ENCODE data around the gene POLR3H. TPM values are rescaled to one million over a fixed set of nuclear protein-coding genes. Genes with fewer than 3 reads are reported as not detected.

Gene POLR3H
- total RNA-seq, 1 experiment from 2014 or later = 92.1 TPM

DNA sequence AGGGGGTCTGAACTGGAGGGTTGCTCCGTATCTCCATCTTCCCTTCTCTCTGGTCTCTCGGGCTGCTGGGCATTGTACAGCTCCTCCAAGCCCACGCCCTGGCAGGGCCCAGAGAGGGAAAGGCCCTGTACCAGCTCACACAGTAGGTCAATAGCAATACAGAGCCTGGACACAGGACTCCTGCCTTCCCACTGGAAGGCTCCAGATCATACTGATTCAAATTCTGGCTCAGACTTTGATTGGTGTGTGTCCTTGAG lies 23.2 kb upstream of the POLR3H start:
- TF ChIP-seq EZH2 (IDR thresholded peaks at IDR 0.05; ENCODE audit: borderline replicate concordance, low read depth, low read length, poor library complexity, severe bottlenecking) = no peak
- no peak for TF ChIP-seq CTCF (conservative IDR thresholded peaks at IDR 0.05; ENCODE audit: low read depth, low read length)
- Histone ChIP-seq H3K9me3 (ENCODE audit: low read depth, low read length, poor library complexity, severe bottlenecking) (no peaks in the 10 kb centered on the region), H3K4me1 (ENCODE audit: insufficient read depth, low read length, poor library complexity, severe bottlenecking) (peaks cover 3% of the 10 kb centered on the region), H3K36me3 (ENCODE audit: insufficient read depth, low read length, poor library complexity, severe bottlenecking) (no peaks in the 10 kb centered on the region), H3K27ac (ENCODE audit: low read depth, low read length, poor library complexity, severe bottlenecking) (no peak overlapping the region), H3K4me3 (ENCODE audit: low read depth, low read length, poor library complexity, severe bottlenecking) (no peak overlapping the region), H3K27me3 (replicated peaks; ENCODE audit: insufficient read depth, low read depth, low read length, poor library complexity) (no peaks in the 10 kb centered on the region)
- ChIA-PET CTCF (no interaction called here), POLR2A (ENCODE audit: low non-redundant PET) (no interaction called here)
- no TSS peak for BruUV-seq (replicated peaks)
- no peak for DNase-seq (ENCODE audit: low spot score)
- intact Hi-C loops (cut with micrococcal nuclease; ENCODE audit: unreplicated experiment) = no loop called here

GRCh38 chr22:41565403-41566054 lies 21.3 kb upstream of the POLR3H start:
- BruUV-seq (replicated peaks) = no TSS peak
- H3K4me3 ChIP-seq (ENCODE audit: low read depth, low read length, poor library complexity, severe bottlenecking) = no peak overlapping the region
- no peaks in the 10 kb centered on the region for H3K9me3 ChIP-seq (ENCODE audit: low read depth, low read length, poor library complexity, severe bottlenecking)
- DNase-seq (ENCODE audit: low spot score) = peak; percentile 84
- no peaks in the 10 kb centered on the region for H3K27me3 ChIP-seq (replicated peaks; ENCODE audit: insufficient read depth, low read depth, low read length, poor library complexity)
- no peak overlapping the region for H3K27ac ChIP-seq (ENCODE audit: low read depth, low read length, poor library complexity, severe bottlenecking)
- no peaks in the 10 kb centered on the region for H3K36me3 ChIP-seq (ENCODE audit: insufficient read depth, low read length, poor library complexity, severe bottlenecking)
- CTCF ChIA-PET = interaction anchor here (0.8 kb wide), 1 partner anchor 12 kb away, joined by 3 read pairs; no protein-coding TSS in a partner anchor
- peaks cover 19% of the 10 kb centered on the region for H3K4me1 ChIP-seq (ENCODE audit: insufficient read depth, low read length, poor library complexity, severe bottlenecking)
- intact Hi-C loops (cut with micrococcal nuclease; ENCODE audit: unreplicated experiment) = no loop called here
- POLR2A ChIA-PET (ENCODE audit: low non-redundant PET) = no interaction called here
- no peak for TF ChIP-seq EZH2 (IDR thresholded peaks at IDR 0.05; ENCODE audit: borderline replicate concordance, low read depth, low read length, poor library complexity, severe bottlenecking)
- TF ChIP-seq CTCF (conservative IDR thresholded peaks at IDR 0.05; ENCODE audit: low read depth, low read length) = no peak

DNA sequence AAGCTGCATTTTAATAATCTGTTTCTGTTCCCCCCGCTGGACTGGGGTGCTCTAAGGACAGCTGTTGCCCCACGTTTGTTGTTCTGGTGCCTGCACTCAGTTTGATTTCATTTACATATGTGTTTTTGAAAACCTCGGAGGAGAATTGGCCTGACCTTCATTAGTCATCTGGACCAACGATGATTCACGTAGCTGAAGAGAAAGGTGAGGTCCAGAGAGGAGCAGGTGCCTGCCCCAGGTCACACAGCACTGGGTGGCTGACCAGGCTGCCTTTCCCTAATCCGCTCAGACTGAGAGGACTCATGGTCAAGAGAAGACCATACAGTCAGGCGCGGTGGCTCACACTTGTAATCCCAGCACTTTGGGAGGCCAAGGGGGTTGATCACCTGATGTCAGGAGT lies 20.3 kb upstream of the POLR3H start:
- Histone ChIP-seq H3K36me3 (ENCODE audit: insufficient read depth, low read length, poor library complexity, severe bottlenecking) (no peaks in the 10 kb centered on the region), H3K4me3 (ENCODE audit: low read depth, low read length, poor library complexity, severe bottlenecking) (no peak overlapping the region), H3K27ac (ENCODE audit: low read depth, low read length, poor library complexity, severe bottlenecking) (no peak overlapping the region), H3K27me3 (replicated peaks; ENCODE audit: insufficient read depth, low read depth, low read length, poor library complexity) (no peaks in the 10 kb centered on the region), H3K4me1 (ENCODE audit: insufficient read depth, low read length, poor library complexity, severe bottlenecking) (peaks cover 19% of the 10 kb centered on the region), H3K9me3 (ENCODE audit: low read depth, low read length, poor library complexity, severe bottlenecking) (no peaks in the 10 kb centered on the region)
- ChIA-PET CTCF (no interaction called here), POLR2A (ENCODE audit: low non-redundant PET) (no interaction called here)
- intact Hi-C loops (cut with micrococcal nuclease; ENCODE audit: unreplicated experiment) = no loop called here
- BruUV-seq (replicated peaks) = no TSS peak
- DNase-seq (ENCODE audit: low spot score) = no peak
- TF ChIP-seq EZH2 (IDR thresholded peaks at IDR 0.05; ENCODE audit: borderline replicate concordance, low read depth, low read length, poor library complexity, severe bottlenecking) = no peak
- TF ChIP-seq CTCF (conservative IDR thresholded peaks at IDR 0.05; ENCODE audit: low read depth, low read length) = no peak

Measured in A673 (cell line).